Gastrocnemius medialis (tissue), 4 donors: ENCODE measurements around the gene MAPK14.

Source experiments
- CTCF ChIP-seq, 5 experiments: fragments of 450-650 bp in 3 of 5; fragments of 200-600 bp in 2 of 5; sonication (generic) in 2 of 5; IDR thresholded peaks in 4 of 5; conservative IDR thresholded peaks in 1 of 5; 1 replicate in 4 of 5; 2 replicates in 1 of 5; pipeline ENCODE4 v1.5.1; 2016 to 2019; ENCODE audit warnings: antibody characterized with exemption in 5 of 5, mild to moderate bottlenecking in 3 of 5, moderate library complexity in 3 of 5
- POLR2A ChIP-seq, 2 donors: fragments of 450-650 bp; IDR thresholded peaks; one replicate each; pipeline ENCODE4 v1.6.1; 2017; ENCODE audit warnings: antibody characterized with exemption in 2 of 2, mild to moderate bottlenecking in 2 of 2, moderate library complexity in 2 of 2

DNA sequence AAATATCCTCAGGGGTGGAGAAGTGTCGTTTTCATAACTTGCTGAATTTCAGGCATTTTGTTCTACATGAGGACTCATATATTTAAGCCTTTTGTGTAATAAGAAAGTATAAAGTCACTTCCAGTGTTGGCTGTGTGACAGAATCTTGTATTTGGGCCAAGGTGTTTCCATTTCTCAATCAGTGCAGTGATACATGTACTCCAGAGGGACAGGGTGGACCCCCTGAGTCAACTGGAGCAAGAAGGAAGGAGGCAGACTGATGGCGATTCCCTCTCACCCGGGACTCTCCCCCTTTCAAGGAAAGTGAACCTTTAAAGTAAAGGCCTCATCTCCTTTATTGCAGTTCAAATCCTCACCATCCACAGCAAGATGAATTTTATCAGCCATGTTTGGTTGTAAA, 82.4 kb downstream of the MAPK14 start:
- TF ChIP-seq CTCF (IDR thresholded peaks at IDR 0.05 in 4 of 5, conservative IDR thresholded peaks at IDR 0.05 in 1 of 5): no peak
- no peak for TF ChIP-seq POLR2A (IDR thresholded peaks at IDR 0.05)
